MM.1S (cell line): ENCODE measurements around the gene GDF11.

Experiments
- EZH2phosphoT487 ChIP-seq: fragments of 300-600 bp; sonication (generic); IDR thresholded peaks from 2 replicates; pipeline ENCODE4 v1.6.1; 2018; ENCODE audit warnings: antibody characterized with exemption, low read length
- TF ChIP-seq, protein P1 (sequence below): fragments of 300-600 bp; sonication (generic); IDR thresholded peaks from 2 replicates; pipeline ENCODE4 v1.5.1; 2016; ENCODE audit warnings: antibody characterized with exemption, low read length, mixed read lengths

DNA sequence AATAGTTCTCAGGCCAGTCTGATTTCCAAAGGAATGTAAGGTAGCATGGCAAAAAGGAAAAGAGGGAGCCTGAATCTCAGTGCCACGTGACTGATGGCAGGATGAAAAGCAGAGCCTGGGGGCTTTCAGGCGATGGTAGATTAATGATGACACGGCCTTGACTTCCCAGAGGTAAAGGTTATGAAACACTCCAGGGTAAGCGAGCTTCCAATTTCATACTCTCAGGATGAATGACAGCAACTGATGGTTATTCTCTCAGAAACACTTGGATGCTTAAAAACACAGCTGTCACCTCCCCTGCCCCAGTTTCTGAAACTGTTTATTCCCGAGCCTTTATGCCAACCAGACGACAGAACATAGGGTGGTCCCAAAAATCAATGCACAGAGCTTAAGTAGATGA lies 28.8 kb downstream of the GDF11 start:
- TF ChIP-seq, protein P1, sequence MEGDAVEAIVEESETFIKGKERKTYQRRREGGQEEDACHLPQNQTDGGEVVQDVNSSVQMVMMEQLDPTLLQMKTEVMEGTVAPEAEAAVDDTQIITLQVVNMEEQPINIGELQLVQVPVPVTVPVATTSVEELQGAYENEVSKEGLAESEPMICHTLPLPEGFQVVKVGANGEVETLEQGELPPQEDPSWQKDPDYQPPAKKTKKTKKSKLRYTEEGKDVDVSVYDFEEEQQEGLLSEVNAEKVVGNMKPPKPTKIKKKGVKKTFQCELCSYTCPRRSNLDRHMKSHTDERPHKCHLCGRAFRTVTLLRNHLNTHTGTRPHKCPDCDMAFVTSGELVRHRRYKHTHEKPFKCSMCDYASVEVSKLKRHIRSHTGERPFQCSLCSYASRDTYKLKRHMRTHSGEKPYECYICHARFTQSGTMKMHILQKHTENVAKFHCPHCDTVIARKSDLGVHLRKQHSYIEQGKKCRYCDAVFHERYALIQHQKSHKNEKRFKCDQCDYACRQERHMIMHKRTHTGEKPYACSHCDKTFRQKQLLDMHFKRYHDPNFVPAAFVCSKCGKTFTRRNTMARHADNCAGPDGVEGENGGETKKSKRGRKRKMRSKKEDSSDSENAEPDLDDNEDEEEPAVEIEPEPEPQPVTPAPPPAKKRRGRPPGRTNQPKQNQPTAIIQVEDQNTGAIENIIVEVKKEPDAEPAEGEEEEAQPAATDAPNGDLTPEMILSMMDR: no peak
- TF ChIP-seq EZH2phosphoT487: no peak
